GM12864 (cell line): Measurements from ENCODE around the gene ADGRE2.

Source experiments
- DNase-seq: peaks from one replicate; pipeline ENCODE4 v3.0.0-alpha.2; 2011; ENCODE audit warnings: low read depth
- H3K4me3 ChIP-seq: 2 replicates; pipeline ENCODE4 v1.5.1; 2011; ENCODE audit warnings: mild to moderate bottlenecking, low read depth, low read length, control low read depth
- TF ChIP-seq, protein P1 (sequence below): IDR thresholded peaks from 2 replicates; pipeline ENCODE4 v1.5.1; 2011; ENCODE audit warnings: low read depth, mild to moderate bottlenecking, moderate library complexity, low read length, control low read depth, inconsistent platforms; ENCODE audit errors: missing control alignments

Gene ADGRE2

DNA sequence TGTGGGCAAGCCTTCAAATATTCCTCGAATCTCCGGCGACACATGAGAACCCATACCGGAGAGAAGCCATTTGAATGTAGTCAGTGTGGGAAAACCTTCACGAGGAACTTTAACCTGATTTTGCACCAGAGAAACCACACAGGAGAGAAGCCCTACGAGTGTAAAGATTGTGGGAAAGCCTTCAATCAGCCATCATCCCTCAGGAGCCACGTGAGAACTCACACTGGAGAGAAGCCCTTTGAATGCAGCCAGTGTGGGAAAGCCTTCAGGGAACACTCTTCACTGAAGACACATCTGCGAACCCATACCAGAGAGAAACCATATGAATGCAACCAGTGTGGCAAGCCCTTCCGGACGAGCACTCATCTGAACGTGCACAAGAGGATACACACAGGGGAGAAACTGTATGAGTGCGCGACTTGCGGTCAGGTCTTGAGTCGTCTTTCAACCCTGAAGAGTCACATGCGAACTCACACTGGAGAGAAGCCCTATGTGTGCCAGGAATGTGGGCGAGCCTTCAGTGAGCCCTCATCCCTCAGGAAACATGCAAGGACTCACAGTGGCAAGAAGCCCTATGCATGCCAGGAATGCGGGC, 59.7 kb downstream of the ADGRE2 start:
- no peak for DNase-seq
- H3K4me3 ChIP-seq: no peak overlapping the region
- TF ChIP-seq, protein P1, sequence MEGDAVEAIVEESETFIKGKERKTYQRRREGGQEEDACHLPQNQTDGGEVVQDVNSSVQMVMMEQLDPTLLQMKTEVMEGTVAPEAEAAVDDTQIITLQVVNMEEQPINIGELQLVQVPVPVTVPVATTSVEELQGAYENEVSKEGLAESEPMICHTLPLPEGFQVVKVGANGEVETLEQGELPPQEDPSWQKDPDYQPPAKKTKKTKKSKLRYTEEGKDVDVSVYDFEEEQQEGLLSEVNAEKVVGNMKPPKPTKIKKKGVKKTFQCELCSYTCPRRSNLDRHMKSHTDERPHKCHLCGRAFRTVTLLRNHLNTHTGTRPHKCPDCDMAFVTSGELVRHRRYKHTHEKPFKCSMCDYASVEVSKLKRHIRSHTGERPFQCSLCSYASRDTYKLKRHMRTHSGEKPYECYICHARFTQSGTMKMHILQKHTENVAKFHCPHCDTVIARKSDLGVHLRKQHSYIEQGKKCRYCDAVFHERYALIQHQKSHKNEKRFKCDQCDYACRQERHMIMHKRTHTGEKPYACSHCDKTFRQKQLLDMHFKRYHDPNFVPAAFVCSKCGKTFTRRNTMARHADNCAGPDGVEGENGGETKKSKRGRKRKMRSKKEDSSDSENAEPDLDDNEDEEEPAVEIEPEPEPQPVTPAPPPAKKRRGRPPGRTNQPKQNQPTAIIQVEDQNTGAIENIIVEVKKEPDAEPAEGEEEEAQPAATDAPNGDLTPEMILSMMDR: no peak

DNA sequence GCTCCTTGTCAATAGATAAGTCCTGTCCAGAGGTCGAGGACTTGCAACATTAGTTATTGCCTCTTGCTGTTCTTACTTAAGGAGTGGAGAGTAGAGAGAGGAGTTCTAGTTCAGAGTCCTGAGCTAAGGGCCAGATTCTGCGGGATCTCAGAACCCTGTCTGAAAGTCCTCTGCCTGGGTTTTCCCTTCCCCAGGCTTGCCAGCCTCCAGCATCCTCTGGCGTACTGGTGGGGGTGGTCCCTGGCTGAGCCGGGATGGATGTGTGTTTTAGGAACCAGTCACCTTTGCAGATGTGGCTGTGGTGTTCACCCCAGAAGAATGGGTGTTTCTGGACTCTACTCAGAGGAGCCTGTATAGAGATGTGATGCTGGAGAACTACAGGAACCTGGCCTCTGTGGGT, 62.5 kb downstream of the ADGRE2 start:
- no peak for DNase-seq
- TF ChIP-seq, protein P1: no peak
- no peak overlapping the region for H3K4me3 ChIP-seq

DNA sequence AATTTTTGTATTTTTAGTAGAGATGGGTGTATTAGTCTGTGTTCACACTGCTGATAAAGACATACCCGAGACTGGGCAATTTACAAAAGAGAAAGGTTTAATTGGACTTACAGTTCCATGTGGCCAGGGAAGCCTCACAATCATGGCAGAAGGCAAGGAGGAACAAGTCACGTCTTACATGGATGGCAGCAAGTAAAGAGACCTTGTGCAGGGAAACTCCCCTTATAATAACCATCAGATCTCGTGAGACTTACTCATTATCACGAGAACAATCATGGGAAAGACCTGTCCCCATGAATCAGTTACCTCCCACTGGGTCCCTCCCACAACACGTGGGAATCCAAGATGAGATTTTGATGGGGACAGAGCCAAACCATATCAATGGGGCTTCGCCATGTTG, 73.9 kb downstream of the ADGRE2 start:
- no peak overlapping the region for H3K4me3 ChIP-seq
- TF ChIP-seq, protein P1: no peak
- no peak for DNase-seq

DNA sequence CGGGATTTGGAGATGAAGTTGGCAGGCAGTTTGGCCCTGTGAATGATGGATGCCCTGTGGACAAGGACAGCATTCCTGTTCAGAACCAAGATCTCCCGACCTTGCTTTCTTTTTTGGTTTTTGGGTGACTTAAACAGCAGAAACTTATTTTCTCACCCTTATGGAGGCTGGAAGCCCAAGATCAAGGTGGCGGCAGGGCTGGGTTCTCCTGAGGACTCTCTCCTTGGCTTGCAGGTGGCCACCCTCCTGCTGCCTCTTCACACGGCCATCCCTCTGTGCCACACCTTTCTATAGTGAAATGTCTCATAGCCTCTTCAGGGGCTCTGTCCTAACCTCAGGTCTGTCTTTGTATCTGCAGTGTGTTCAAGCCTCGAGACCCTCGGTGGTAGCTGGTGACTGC, 74.5 kb downstream of the ADGRE2 start:
- DNase-seq: no peak
- TF ChIP-seq, protein P1: no peak
- no peak overlapping the region for H3K4me3 ChIP-seq

DNA sequence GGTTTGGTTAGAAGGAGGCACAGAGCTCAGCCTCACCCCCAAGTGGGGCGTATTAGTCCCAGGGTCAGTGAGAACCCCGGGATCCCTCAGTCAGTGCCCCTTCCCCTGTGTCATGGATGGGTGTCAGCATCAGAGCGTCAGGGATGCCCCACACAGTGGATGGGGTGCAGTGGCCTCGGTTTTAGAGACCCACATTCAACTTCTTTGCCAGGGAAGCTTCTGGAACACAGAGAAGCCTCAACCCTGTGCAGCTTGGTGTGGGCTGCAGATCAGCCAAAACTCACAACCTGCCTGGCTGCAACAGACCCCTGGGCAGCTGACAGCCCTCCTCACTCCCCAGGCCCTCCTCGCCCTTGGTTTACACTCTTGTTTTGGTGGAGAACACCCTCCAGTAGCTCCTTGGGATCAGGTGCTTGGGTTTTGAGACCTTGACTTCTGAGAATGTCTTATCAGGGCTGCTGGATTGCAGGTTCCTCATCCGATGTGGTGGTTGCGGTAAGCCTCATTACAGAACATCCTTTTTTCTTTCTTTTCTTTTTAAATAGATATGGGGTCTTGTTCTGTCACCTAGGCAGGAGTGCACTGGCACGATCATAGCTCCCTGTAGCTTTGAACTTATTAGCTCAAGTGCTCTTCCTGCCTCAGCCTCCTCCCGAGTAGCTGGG, 77.5 kb downstream of the ADGRE2 start:
- no peak overlapping the region for H3K4me3 ChIP-seq
- TF ChIP-seq, protein P1: no peak
- no peak for DNase-seq

DNA sequence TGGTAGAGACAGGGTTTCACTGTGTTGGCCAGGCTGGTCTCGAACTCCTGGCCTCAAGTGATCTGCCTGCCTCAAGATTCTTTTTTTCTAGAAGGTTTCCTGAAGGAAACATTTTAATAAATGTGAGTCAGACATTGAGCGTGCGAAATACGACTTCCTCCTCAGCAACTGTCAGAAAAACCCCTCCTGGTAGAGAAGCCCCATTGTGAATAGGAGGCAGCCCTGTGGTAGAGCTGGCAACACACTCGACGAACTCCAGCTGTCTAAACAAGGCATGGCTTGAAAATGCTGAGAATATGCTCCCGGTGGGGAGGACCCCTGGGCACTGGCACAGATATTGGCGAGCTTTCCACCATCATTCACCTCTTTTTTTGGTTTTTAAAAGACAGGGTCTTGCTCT, 78.7 kb downstream of the ADGRE2 start:
- no peak overlapping the region for H3K4me3 ChIP-seq
- TF ChIP-seq, protein P1: no peak
- DNase-seq: no peak

DNA sequence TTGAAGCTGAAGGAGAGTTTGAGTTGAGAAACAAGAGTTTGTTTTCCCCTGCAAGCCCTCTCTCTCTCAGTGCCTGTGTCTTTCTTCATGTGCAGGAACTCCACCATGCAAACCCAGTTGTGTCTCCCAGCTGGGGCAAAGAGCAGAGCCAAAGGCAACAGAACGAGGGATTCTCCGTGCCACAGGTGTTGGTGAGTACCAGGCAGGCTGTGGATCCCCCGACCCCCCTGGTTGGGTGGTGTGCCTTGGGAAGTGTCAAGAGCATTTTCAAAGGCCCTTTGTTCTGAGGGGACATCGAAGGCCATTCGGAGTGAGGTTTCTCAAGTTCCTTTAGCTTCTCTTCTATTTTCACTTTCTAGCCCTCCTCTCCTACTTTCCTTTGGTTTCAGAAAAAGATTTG, 82.9 kb downstream of the ADGRE2 start:
- H3K4me3 ChIP-seq: no peak overlapping the region
- TF ChIP-seq, protein P1: no peak
- no peak for DNase-seq
